Cardiac ventricle fibroblast (primary cell): Measurements from ENCODE around the gene RPAP2. TPM values are rescaled to one million over a fixed set of nuclear protein-coding genes. Genes with fewer than 3 reads are reported as not detected.

ENCODE experiments used
- total RNA-seq: library from RNA; depleted of rRNA; stranded (reverse); fragments of >200 nt; gene quantifications from 2 replicates; pipeline ENCODE4 v1.2.3, GENCODE V29; 2015

The RPAP2 gene
- 4.3 and 5.4 TPM in 2 replicates for total RNA-seq

GRCh38 chr1:92298573-92299476 lies at the start of gene RPAP2, which contains the start of gene GLMN:
Gene RPAP2 (plus strand): TSS chr1:92299059. CDS start chr1:92299074, 15 bp downstream.
Gene GLMN (minus strand): TSS chr1:92298987. CDS start chr1:92297999, 988 bp downstream.

Other genes with a start within 250 kb of the RPAP2 start
- gene SETSIP, start 223.6 kb upstream of the RPAP2 start, total RNA-seq: not detected in 2 replicates
- 2.1 and 3.3 TPM in 2 replicates for gene BTBD8, start 218.7 kb upstream of the RPAP2 start, total RNA-seq
- gene C1orf146, start 81.1 kb upstream of the RPAP2 start, total RNA-seq: not detected in 2 replicates
- 6.1 TPM in 2 replicates for gene GLMN, start 72 bp upstream of the RPAP2 start, total RNA-seq
- gene GFI1, start 187.9 kb downstream of the RPAP2 start, total RNA-seq: 0.06 and 0.10 TPM in 2 replicates